Measurements from ENCODE around the gene LILRA5. TPM values are rescaled to one million over a fixed set of nuclear protein-coding genes. Genes with fewer than 3 reads are reported as not detected.

LILRA5 gene
- total and polyA plus RNA-seq, 10 of the 15 experiments (the other 5 are each of a cell fraction or from before 2014, with no cell fraction given), result 0.05 to 1.2 (median 0.36) TPM; not detected in 4

- TF ChIP-seq EED (IDR thresholded peaks at IDR 0.05; ENCODE audit: low read depth) (no peak), ATF3 (IDR thresholded peaks at IDR 0.05; ENCODE audit: borderline replicate concordance, extremely low read depth, low read depth, low read length) (no peak), NR2F1 (conservative IDR thresholded peaks at IDR 0.05) (no peak), HDGF (IDR thresholded peaks at IDR 0.05) (no peak), WRNIP1 (IDR thresholded peaks at IDR 0.05; ENCODE audit: borderline replicate concordance, low read depth, low read length) (no peak), RCOR1 (conservative IDR thresholded peaks at IDR 0.05; ENCODE audit: low read depth, low read length) (no peak), ATF7 (IDR thresholded peaks at IDR 0.05; ENCODE audit: low read depth) (no peak), IKZF1 (conservative IDR thresholded peaks at IDR 0.05) (no peak), ZBTB11 (CRISPR knock-in tag; IDR thresholded peaks at IDR 0.05) (no peak), REST (IDR thresholded peaks at IDR 0.05; ENCODE audit: low read depth, low read length) (no peak), KAT2A (conservative IDR thresholded peaks at IDR 0.05; ENCODE audit: control insufficient read depth, low read depth, low read length) (no peak), ZNF217 (IDR thresholded peaks at IDR 0.05) (no peak), ZNF592 (IDR thresholded peaks at IDR 0.05) (no peak)
- intact Hi-C loops (cut with micrococcal nuclease; ENCODE audit: unreplicated experiment) (no loop called here), in situ Hi-C loops (cut with MboI) (no loop called here)
- H3K79me2 ChIP-seq (ENCODE audit: control insufficient read depth, insufficient read depth, low read length), result no peaks in the 10 kb centered on the region
- DNase-seq (ENCODE audit: low read depth, low spot score) (no peak), ATAC-seq (no peak), FAIRE-seq (no peak)
- BruUV-seq (replicated peaks), result no TSS peak
- POLR2A ChIA-PET, result no interaction called here
- CTCF ChIA-PET, result interaction anchor here (0.8 kb wide), 1 partner anchor 21 kb away, joined by 3 read pairs; no protein-coding TSS in a partner anchor
- H4K20me1 ChIP-seq (ENCODE audit: control insufficient read depth, insufficient read depth), result no peaks in the 10 kb centered on the region
- H3K27ac ChIP-seq (ENCODE audit: control insufficient read depth, insufficient read depth), result no peak overlapping the region
- no peaks in the 10 kb centered on the region; a peak in 1 of 4 replicates for H3K27me3 ChIP-seq (replicated peaks in 1 of 2; ENCODE audit: control insufficient read depth in 2 of 2, insufficient read depth in 2 of 2, low read length in 1 of 2)
- no peak overlapping the region for H3K4me3 ChIP-seq
- no peaks in the 10 kb centered on the region for H3K4me1 ChIP-seq (ENCODE audit: control insufficient read depth, insufficient read depth, low read length)
- 17% methylated on average over 3 of the region's 3 CpGs for WGBS (ENCODE audit: insufficient coverage, insufficient replicate concordance, low lambda C conversion rate, missing lambda C conversion rate)
- H2AFZ ChIP-seq (ENCODE audit: control insufficient read depth, low read depth, low read length), result no peak overlapping the region
- SMC1A ChIA-PET (ENCODE audit: uncharacterized antibody, unreplicated experiment), result interaction anchor here (0.6 kb wide), 1 partner anchor 156 kb away, joined by 3 read pairs; no protein-coding TSS in a partner anchor
- RAD21 ChIA-PET (ENCODE audit: unreplicated experiment), result no interaction called here
- no peak overlapping the region for H3K9ac ChIP-seq (ENCODE audit: control insufficient read depth, insufficient read depth, low read length)
- H3K36me3 ChIP-seq (ENCODE audit: control insufficient read depth in 2 of 2, insufficient read depth in 2 of 2, low read length in 1 of 2), result no peaks in the 10 kb centered on the region
- no peaks in the 10 kb centered on the region; the same call in 2 of the 3 replicates for H3K9me3 ChIP-seq (replicated peaks; ENCODE audit: control insufficient read depth, insufficient read depth, low read length)
- H3K4me2 ChIP-seq (ENCODE audit: control insufficient read depth, insufficient read depth), result no peak overlapping the region
Observed at GRCh38 chr19:54273821-54274220, 39.1 kb downstream of the LILRA5 start.
